Testis (tissue), 2 donors: ENCODE data around the gene C2orf78.

Source experiments
- POLR2A ChIP-seq: fragments of 450-650 bp; IDR thresholded peaks from one replicate; pipeline ENCODE4 v1.6.1; 2017; ENCODE audit warnings: antibody characterized with exemption, mild to moderate bottlenecking, moderate library complexity
- TF ChIP-seq, protein P1 (sequence below), 3 experiments: fragments of 450-650 bp in 2 of 3; fragments of 200-600 bp in 1 of 3; sonication (generic) in 1 of 3; IDR thresholded peaks; one replicate each; pipeline ENCODE4 v1.5.1; 2016 to 2019; ENCODE audit warnings: antibody characterized with exemption in 3 of 3, mild to moderate bottlenecking in 2 of 3, moderate library complexity in 1 of 3

DNA sequence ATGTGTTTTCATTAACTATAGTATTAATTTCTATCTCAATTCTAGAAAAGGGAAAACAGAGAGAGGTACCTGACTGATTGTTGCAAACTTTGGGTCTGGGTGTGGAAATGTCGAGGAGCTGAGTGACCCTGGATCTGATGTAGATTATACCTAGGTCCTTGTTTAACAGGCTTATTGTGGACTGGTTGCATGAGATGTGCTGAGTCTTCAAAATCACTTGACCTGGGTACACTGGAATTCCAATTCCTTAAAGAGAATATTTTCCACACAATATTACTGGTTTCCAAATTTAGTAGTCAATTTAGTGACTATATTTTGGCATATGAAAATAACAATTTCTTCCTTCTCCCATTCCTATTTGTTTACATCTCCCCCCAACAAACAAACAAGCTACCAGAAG, 17.6 kb upstream of the C2orf78 start:
- TF ChIP-seq, protein P1, sequence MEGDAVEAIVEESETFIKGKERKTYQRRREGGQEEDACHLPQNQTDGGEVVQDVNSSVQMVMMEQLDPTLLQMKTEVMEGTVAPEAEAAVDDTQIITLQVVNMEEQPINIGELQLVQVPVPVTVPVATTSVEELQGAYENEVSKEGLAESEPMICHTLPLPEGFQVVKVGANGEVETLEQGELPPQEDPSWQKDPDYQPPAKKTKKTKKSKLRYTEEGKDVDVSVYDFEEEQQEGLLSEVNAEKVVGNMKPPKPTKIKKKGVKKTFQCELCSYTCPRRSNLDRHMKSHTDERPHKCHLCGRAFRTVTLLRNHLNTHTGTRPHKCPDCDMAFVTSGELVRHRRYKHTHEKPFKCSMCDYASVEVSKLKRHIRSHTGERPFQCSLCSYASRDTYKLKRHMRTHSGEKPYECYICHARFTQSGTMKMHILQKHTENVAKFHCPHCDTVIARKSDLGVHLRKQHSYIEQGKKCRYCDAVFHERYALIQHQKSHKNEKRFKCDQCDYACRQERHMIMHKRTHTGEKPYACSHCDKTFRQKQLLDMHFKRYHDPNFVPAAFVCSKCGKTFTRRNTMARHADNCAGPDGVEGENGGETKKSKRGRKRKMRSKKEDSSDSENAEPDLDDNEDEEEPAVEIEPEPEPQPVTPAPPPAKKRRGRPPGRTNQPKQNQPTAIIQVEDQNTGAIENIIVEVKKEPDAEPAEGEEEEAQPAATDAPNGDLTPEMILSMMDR (IDR thresholded peaks at IDR 0.05), result no peak
- no peak for TF ChIP-seq POLR2A
